H9 (cell line): ENCODE measurements around the gene HNRNPLL. TPM values are rescaled to one million over a fixed set of nuclear protein-coding genes. Genes with fewer than 3 reads are reported as not detected.

Source experiments
- DNase-seq: peaks from one replicate; pipeline ENCODE4 v3.0.0-alpha.2; 2017
- H2AFZ ChIP-seq: one replicate; pipeline ENCODE4 v1.6.1; 2013; ENCODE audit warnings: mild to moderate bottlenecking, low read length, control low read depth, moderate library complexity
- H2AK5ac ChIP-seq: 2 replicates; pipeline ENCODE4 v1.6.1; 2013; ENCODE audit warnings: low read length, control low read depth, mixed read lengths; ENCODE audit not compliant: insufficient read length
- H2BK120ac ChIP-seq: one replicate; pipeline ENCODE4 v1.6.1; 2013; ENCODE audit warnings: low read depth, mild to moderate bottlenecking, low read length, control low read depth, inconsistent platforms; ENCODE audit not compliant: poor library complexity, severe bottlenecking
- H2BK12ac ChIP-seq: 2 replicates; pipeline ENCODE4 v1.6.1; 2013; ENCODE audit warnings: low read length, control low read depth, mixed read lengths, low read depth; ENCODE audit not compliant: insufficient read length
- H2BK15ac ChIP-seq: 2 replicates; pipeline ENCODE4 v1.6.1; 2013; ENCODE audit warnings: low read depth, low read length, control low read depth
- H2BK20ac ChIP-seq: one replicate; pipeline ENCODE4 v1.6.1; 2013; ENCODE audit warnings: low read depth, mild to moderate bottlenecking, low read length, control low read depth, inconsistent platforms; ENCODE audit not compliant: poor library complexity, severe bottlenecking
- H2BK5ac ChIP-seq: 2 replicates; pipeline ENCODE4 v1.6.1; 2013; ENCODE audit warnings: low read length, control low read depth, mixed read lengths; ENCODE audit not compliant: insufficient read length
- H3K14ac ChIP-seq: 2 replicates; pipeline ENCODE4 v1.6.1; 2013; ENCODE audit warnings: low read length, control low read depth; ENCODE audit not compliant: insufficient read depth
- H3K18ac ChIP-seq: 2 replicates; pipeline ENCODE4 v1.6.1; 2013; ENCODE audit warnings: low read depth, mild to moderate bottlenecking, mixed read lengths, low read length, control low read depth; ENCODE audit not compliant: insufficient read length
- H3K23ac ChIP-seq: 2 replicates; pipeline ENCODE4 v1.6.1; 2013; ENCODE audit warnings: low read length, control low read depth, mixed read lengths, low read depth; ENCODE audit not compliant: insufficient read length
- H3K23me2 ChIP-seq: 2 replicates; pipeline ENCODE4 v1.6.1; 2013; ENCODE audit warnings: low read depth, mild to moderate bottlenecking, mixed read lengths, low read length, control low read depth; ENCODE audit not compliant: insufficient read length, poor library complexity, severe bottlenecking
- H3K27ac ChIP-seq: 2 replicates; pipeline ENCODE4 v1.5.1; 2013; ENCODE audit warnings: low read length, control low read depth, mixed read lengths, low read depth; ENCODE audit not compliant: insufficient read length
- H3K27me3 ChIP-seq: 2 replicates; pipeline ENCODE4 v1.6.1; 2013; ENCODE audit warnings: low read length, control low read depth, inconsistent platforms; ENCODE audit not compliant: insufficient read depth
- H3K4ac ChIP-seq: 2 replicates; pipeline ENCODE4 v1.6.1; 2013; ENCODE audit warnings: low read depth, mild to moderate bottlenecking, control low read depth, inconsistent platforms, low read length, moderate library complexity
- H3K4me1 ChIP-seq: 2 replicates; pipeline ENCODE4 v1.6.1; 2013; ENCODE audit warnings: low read length, control low read depth, inconsistent platforms; ENCODE audit not compliant: insufficient read depth
- H3K4me2 ChIP-seq: 2 replicates; pipeline ENCODE4 v1.6.1; 2013; ENCODE audit warnings: low read length, control low read depth, mixed read lengths; ENCODE audit not compliant: insufficient read length, insufficient read depth
- H3K56ac ChIP-seq: 2 replicates; pipeline ENCODE4 v1.6.1; 2013; ENCODE audit warnings: low read depth, mild to moderate bottlenecking, mixed read lengths, low read length, control low read depth; ENCODE audit not compliant: insufficient read length
- H3K79me1 ChIP-seq: 2 replicates; pipeline ENCODE4 v1.6.1; 2013; ENCODE audit warnings: low read depth, mild to moderate bottlenecking, moderate library complexity, low read length, control low read depth, inconsistent platforms; ENCODE audit not compliant: insufficient read depth, poor library complexity, severe bottlenecking
- H3K79me2 ChIP-seq: 2 replicates; pipeline ENCODE4 v1.6.1; 2013; ENCODE audit warnings: low read length, control low read depth, inconsistent platforms; ENCODE audit not compliant: insufficient read depth
- H3K9ac ChIP-seq: 2 replicates; pipeline ENCODE4 v1.6.1; 2013; ENCODE audit warnings: low read length, control low read depth, mixed read lengths; ENCODE audit not compliant: insufficient read length; ENCODE audit errors: extremely low read depth
- H3K9me3 ChIP-seq: one replicate; pipeline ENCODE4 v1.6.1; 2013; ENCODE audit warnings: low read depth, low read length, inconsistent platforms; ENCODE audit not compliant: control insufficient read depth
- H3T11ph ChIP-seq: one replicate; pipeline ENCODE4 v1.6.1; 2013; ENCODE audit warnings: mild to moderate bottlenecking, low read length, control low read depth, inconsistent platforms
- H4K20me1 ChIP-seq: one replicate; pipeline ENCODE4 v1.6.1; 2013; ENCODE audit not compliant: control insufficient read depth, insufficient read length, insufficient read depth
- H4K5ac ChIP-seq: 2 replicates; pipeline ENCODE4 v1.6.1; 2013; ENCODE audit warnings: low read depth, mild to moderate bottlenecking, mixed read lengths, low read length, control low read depth; ENCODE audit not compliant: insufficient read length
- H4K8ac ChIP-seq: replicated peaks from 2 replicates; pipeline ENCODE4 v1.6.1; 2013; ENCODE audit warnings: low read length, control low read depth, mixed read lengths, low read depth; ENCODE audit not compliant: insufficient read length
- H4K91ac ChIP-seq: 2 replicates; pipeline ENCODE4 v1.6.1; 2013; ENCODE audit warnings: low read depth, mild to moderate bottlenecking, moderate library complexity, mixed read lengths, low read length, control low read depth; ENCODE audit not compliant: insufficient read length
- H3K27ac Mint-ChIP-seq, 3 experiments: 2 replicates in 2 of 3; 3 replicates in 1 of 3; pipeline ENCODE4 v1.8.0; 2020 to 2021; ENCODE audit warnings: mixed read lengths in 3 of 3, mild to moderate bottlenecking in 1 of 3, moderate library complexity in 1 of 3
- H3K27me3 Mint-ChIP-seq: 2 replicates; pipeline ENCODE4 v1.8.0; 2021; ENCODE audit warnings: low read depth, mild to moderate bottlenecking, moderate library complexity, mixed read lengths
- H3K36me3 Mint-ChIP-seq, 3 experiments: 2 replicates in 2 of 3; 3 replicates in 1 of 3; pipeline ENCODE4 v1.8.0; 2020 to 2021; ENCODE audit warnings: low read depth in 3 of 3, mixed read lengths in 3 of 3; ENCODE audit not compliant: insufficient read depth in 1 of 3
- H3K4me1 Mint-ChIP-seq, 2 experiments: 2 replicates each; pipeline ENCODE4 v1.8.0; 2020; ENCODE audit warnings: mixed read lengths in 2 of 2
- H3K4me3 Mint-ChIP-seq, 2 experiments: 2 replicates in 1 of 2; 3 replicates in 1 of 2; pipeline ENCODE4 v1.8.0; 2020 to 2021; ENCODE audit warnings: mild to moderate bottlenecking in 2 of 2, mixed read lengths in 2 of 2, moderate library complexity in 1 of 2
- H3K9me3 Mint-ChIP-seq, 2 experiments: 2 replicates in 1 of 2; 3 replicates in 1 of 2; pipeline ENCODE4 v1.8.0; 2020; ENCODE audit warnings: mild to moderate bottlenecking in 2 of 2, mixed read lengths in 2 of 2, moderate library complexity in 1 of 2
- CTCF ChIP-seq: fragments of 200-600 bp; sonication (generic); conservative IDR thresholded peaks from 3 replicates; pipeline ENCODE4 v1.8.0; 2021; ENCODE audit warnings: antibody characterized with exemption, mild to moderate bottlenecking
- WGBS: extraction: QIAGEN DNeasy Blood & Tissue Kit; methylation state at CpG from one replicate; pipeline ENCODE4 v1.1.7; 2013; ENCODE audit warnings: missing lambda C conversion rate, low lambda C conversion rate, mixed read lengths; ENCODE audit not compliant: insufficient read length; ENCODE audit errors: extremely low coverage; 5-methylcytosine and 5-hydroxymethylcytosine counted together
- total RNA-seq: library from RNA; stranded (reverse); gene quantifications from 2 replicates; pipeline ENCODE4 v1.2.1, GENCODE V29; 2021

The HNRNPLL gene
- total RNA-seq, 1 experiment from 2014 or later, result 52.3 TPM

- no peak overlapping the region for H3K4me2 ChIP-seq
- no peaks in the 10 kb centered on the region for H3K79me2 ChIP-seq
- H4K8ac ChIP-seq, result no peak overlapping the region
- Mint-ChIP-seq H3K9me3 (peaks cover 5 to 10% of the 10 kb centered on the region in 2 experiments; a peak in 4 of 5 replicates), H3K27ac (no peak overlapping the region), H3K36me3 (peaks cover 0 to 8% (median 1%) of the 10 kb centered on the region in 3 experiments; a peak in 2 of 7 replicates), H3K27me3 (peaks cover 2% of the 10 kb centered on the region; the same call in 1 of the 2 replicates), H3K4me1 (peaks cover 5 to 6% of the 10 kb centered on the region in 2 experiments; a peak in 3 of 4 replicates), H3K4me3 (no peak overlapping the region)
- no peaks in the 10 kb centered on the region for H3K79me1 ChIP-seq
- H3K4ac ChIP-seq, result no peak overlapping the region
- H4K5ac ChIP-seq, result no peak overlapping the region
- H3K18ac ChIP-seq, result no peak overlapping the region
- no peaks in the 10 kb centered on the region for H3K27me3 ChIP-seq
- H2BK15ac ChIP-seq, result no peak overlapping the region
- H2BK20ac ChIP-seq, result no peak overlapping the region
- H3K56ac ChIP-seq, result no peak overlapping the region
- H2BK12ac ChIP-seq, result no peak overlapping the region
- no peak overlapping the region for H2BK5ac ChIP-seq
- no peak overlapping the region for H2BK120ac ChIP-seq
- H4K20me1 ChIP-seq, result no peaks in the 10 kb centered on the region
- WGBS, result no CpG with 5 or more reads among the region's 2 CpGs
- no peak overlapping the region for H3K14ac ChIP-seq
- no peak for TF ChIP-seq CTCF
- H3K4me1 ChIP-seq, result no peaks in the 10 kb centered on the region
- no peak overlapping the region for H2AK5ac ChIP-seq
- H3K27ac ChIP-seq, result no peak overlapping the region
- H3K23ac ChIP-seq, result no peak overlapping the region
- H3T11ph ChIP-seq, result no peak overlapping the region
- H3K9ac ChIP-seq, result no peak overlapping the region
- H2AFZ ChIP-seq, result no peak overlapping the region
- no peaks in the 10 kb centered on the region for H3K23me2 ChIP-seq
- H3K9me3 ChIP-seq, result no peaks in the 10 kb centered on the region
- no peak overlapping the region for H4K91ac ChIP-seq
- DNase-seq, result no peak
Observed at GRCh38 chr2:38631976-38632375, 29.2 kb upstream of the HNRNPLL start.
